Measurements from ENCODE around the gene DOCK4. TPM values are rescaled to one million over a fixed set of nuclear protein-coding genes. Genes with fewer than 3 reads are reported as not detected.

The DOCK4 gene
- total RNA-seq, 1 donor from 2014 or later, result 43.0 TPM

DNA sequence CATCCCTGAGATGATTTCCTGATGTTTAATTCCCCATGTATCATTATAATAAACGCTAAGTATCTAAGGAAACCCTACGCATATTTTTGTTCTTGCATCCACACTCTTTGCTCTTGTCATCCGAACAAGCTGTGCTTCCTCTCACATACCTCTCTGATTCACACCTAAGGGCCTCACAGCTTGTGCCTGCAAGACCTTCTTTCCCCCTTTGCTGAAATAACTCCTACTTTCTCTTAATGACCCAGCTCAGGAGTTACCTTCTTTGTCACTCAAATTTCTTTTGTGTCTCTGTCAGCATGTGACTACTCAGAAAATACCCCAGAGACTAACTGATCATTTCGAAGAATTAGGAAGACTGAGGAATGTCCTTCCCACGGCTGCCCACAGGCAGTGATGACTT lies 434.6 kb downstream of the DOCK4 start:
- TF ChIP-seq, protein P1, sequence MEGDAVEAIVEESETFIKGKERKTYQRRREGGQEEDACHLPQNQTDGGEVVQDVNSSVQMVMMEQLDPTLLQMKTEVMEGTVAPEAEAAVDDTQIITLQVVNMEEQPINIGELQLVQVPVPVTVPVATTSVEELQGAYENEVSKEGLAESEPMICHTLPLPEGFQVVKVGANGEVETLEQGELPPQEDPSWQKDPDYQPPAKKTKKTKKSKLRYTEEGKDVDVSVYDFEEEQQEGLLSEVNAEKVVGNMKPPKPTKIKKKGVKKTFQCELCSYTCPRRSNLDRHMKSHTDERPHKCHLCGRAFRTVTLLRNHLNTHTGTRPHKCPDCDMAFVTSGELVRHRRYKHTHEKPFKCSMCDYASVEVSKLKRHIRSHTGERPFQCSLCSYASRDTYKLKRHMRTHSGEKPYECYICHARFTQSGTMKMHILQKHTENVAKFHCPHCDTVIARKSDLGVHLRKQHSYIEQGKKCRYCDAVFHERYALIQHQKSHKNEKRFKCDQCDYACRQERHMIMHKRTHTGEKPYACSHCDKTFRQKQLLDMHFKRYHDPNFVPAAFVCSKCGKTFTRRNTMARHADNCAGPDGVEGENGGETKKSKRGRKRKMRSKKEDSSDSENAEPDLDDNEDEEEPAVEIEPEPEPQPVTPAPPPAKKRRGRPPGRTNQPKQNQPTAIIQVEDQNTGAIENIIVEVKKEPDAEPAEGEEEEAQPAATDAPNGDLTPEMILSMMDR (IDR thresholded peaks at IDR 0.05), result no peak
- no peaks in the 10 kb centered on the region for H3K4me1 Mint-ChIP-seq (ENCODE audit: low read depth)
- peaks cover 4% of the 10 kb centered on the region for H3K9me3 Mint-ChIP-seq (ENCODE audit: low read depth)
- no peak overlapping the region for H3K4me3 Mint-ChIP-seq (ENCODE audit: unreplicated experiment)
- DNase-seq (ENCODE audit: low spot score), result no peak
- no peak overlapping the region for H3K27ac Mint-ChIP-seq (ENCODE audit: unreplicated experiment)
- H3K36me3 Mint-ChIP-seq (ENCODE audit: low read depth), result peaks cover 44% of the 10 kb centered on the region
- no peaks in the 10 kb centered on the region for H3K27me3 Mint-ChIP-seq (ENCODE audit: low read depth)

DNA sequence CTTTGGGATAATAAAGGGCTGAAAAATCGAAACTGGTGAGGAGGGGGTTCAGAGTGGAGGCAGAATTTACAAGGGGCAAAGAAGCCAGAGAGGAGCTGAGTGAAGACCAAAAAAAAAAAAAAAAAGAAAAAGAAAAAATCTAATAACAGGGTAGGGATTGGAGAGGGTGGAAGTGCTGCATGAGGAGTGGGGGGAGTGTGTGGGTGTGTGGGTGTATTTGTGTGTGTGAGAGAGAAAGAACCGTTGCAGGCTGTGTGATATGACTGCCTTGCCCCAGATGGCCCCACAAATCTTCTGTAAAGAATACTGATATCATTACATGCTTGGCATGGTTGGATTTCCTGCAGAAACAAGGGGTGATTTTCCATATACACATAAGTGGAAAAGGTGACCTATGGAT lies 436.1 kb downstream of the DOCK4 start:
- DNase-seq (ENCODE audit: low spot score), result no peak
- peaks cover 13% of the 10 kb centered on the region for H3K4me1 Mint-ChIP-seq (ENCODE audit: low read depth)
- no peaks in the 10 kb centered on the region for H3K9me3 Mint-ChIP-seq (ENCODE audit: low read depth)
- H3K27ac Mint-ChIP-seq (ENCODE audit: unreplicated experiment), result no peak overlapping the region
- TF ChIP-seq, protein P1 (IDR thresholded peaks at IDR 0.05), result no peak
- peaks cover 37% of the 10 kb centered on the region for H3K36me3 Mint-ChIP-seq (ENCODE audit: low read depth)
- H3K4me3 Mint-ChIP-seq (ENCODE audit: unreplicated experiment), result no peak overlapping the region
- no peaks in the 10 kb centered on the region for H3K27me3 Mint-ChIP-seq (ENCODE audit: low read depth)

DNA sequence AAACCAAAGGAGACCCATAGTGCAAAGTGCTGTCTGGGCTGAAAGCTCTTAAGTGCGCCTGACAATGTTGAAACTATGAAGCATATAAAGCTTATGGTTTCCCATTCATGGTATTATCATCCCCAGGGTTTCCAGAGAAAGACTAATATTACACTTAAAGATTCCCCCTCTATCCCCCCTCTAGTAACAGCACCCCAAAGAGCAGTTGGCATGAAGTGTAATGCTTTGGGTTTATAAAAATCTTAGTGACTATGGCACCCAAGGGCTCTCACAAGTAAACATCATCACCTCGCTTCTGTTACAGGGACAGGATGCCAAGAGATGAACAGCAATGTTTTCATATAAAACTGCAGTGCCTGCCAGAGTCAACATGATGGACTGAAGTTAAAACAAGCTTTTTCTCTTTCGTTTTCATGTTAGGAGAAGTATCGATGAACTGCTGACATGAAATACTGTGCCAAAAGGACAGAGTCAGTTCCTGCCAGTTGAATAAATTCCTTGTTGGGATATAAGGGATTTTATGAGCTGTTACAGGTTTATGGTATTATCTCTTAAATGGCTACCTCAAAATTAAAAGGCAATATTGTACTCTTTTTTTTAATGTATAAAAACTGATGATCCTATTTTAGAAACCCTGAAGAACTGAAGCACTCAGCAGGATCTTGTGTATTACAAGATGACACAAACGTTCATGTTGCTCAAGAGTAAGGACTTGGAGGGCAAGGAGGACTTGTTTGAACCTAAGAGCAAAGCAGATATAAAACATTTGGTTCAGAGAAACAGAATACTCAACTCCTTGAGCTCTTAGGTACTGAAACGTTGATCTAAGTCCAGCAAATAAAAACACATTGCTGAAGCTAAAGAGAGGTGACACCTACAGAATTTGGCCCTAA lies 440.2 kb downstream of the DOCK4 start:
- no peaks in the 10 kb centered on the region for H3K27me3 Mint-ChIP-seq (ENCODE audit: low read depth)
- DNase-seq (ENCODE audit: low spot score), result no peak
- peaks cover 13% of the 10 kb centered on the region for H3K36me3 Mint-ChIP-seq (ENCODE audit: low read depth)
- TF ChIP-seq, protein P1 (IDR thresholded peaks at IDR 0.05), result no peak
- H3K4me3 Mint-ChIP-seq (ENCODE audit: unreplicated experiment), result no peak overlapping the region
- peak overlapping the region; percentile 51 for H3K27ac Mint-ChIP-seq (ENCODE audit: unreplicated experiment)
- peaks cover 18% of the 10 kb centered on the region for H3K4me1 Mint-ChIP-seq (ENCODE audit: low read depth)
- no peaks in the 10 kb centered on the region for H3K9me3 Mint-ChIP-seq (ENCODE audit: low read depth)

DNA sequence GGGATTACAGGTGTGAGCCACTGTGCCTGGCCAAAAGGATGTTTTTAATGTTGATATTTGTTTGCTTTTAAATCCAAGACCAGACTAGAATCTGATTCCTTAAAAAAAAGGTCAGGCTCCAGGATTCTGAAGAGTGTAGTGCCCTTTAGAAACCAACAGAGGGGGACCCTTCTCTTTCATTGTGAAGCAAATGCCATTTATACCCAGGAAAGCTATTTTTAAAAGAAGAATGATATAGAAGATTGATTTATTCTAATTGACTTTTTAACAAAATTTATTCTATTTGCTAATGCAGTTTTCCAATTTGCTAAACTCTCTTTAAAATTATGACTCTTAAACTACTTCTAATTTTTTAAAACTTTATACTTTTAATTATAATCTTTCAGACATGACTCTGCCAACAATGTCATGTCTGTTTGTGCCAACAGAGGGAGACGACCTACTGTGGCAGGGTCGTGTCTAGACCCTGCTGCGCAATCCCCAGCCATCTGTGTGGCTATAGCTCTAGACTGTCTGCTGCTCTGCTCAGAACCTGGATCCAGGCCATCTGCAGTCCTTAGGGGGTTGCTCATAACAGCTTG lies 442.9 kb downstream of the DOCK4 start:
- H3K4me1 Mint-ChIP-seq (ENCODE audit: low read depth), result peaks cover 18% of the 10 kb centered on the region
- H3K9me3 Mint-ChIP-seq (ENCODE audit: low read depth), result no peaks in the 10 kb centered on the region
- no peaks in the 10 kb centered on the region for H3K27me3 Mint-ChIP-seq (ENCODE audit: low read depth)
- H3K27ac Mint-ChIP-seq (ENCODE audit: unreplicated experiment), result no peak overlapping the region
- H3K36me3 Mint-ChIP-seq (ENCODE audit: low read depth), result peaks cover 17% of the 10 kb centered on the region
- H3K4me3 Mint-ChIP-seq (ENCODE audit: unreplicated experiment), result no peak overlapping the region
- no peak for DNase-seq (ENCODE audit: low spot score)
- TF ChIP-seq, protein P1 (IDR thresholded peaks at IDR 0.05), result peak; percentile 94

DNA sequence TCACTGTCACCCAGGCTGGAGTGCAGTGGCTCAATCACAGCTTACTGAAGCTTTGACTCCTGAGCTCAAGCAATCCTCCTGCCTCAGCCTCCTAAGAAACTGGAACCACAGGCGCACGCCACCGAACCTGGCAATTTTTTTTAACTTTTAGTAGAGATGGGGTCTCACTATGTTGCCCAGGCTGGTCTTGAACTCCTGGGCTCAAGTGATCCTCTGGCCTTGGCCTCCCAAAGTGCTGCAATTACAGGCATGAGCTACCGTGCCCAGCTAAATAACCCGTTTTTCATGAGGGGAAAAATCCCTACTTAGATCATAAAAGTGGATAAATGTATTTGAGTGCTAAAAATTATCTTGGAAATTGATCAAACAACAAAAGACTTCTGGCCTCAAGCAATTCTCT lies 443.4 kb downstream of the DOCK4 start:
- no peak overlapping the region for H3K27ac Mint-ChIP-seq (ENCODE audit: unreplicated experiment)
- no peaks in the 10 kb centered on the region for H3K27me3 Mint-ChIP-seq (ENCODE audit: low read depth)
- H3K4me1 Mint-ChIP-seq (ENCODE audit: low read depth), result peaks cover 20% of the 10 kb centered on the region
- peaks cover 17% of the 10 kb centered on the region for H3K36me3 Mint-ChIP-seq (ENCODE audit: low read depth)
- H3K4me3 Mint-ChIP-seq (ENCODE audit: unreplicated experiment), result no peak overlapping the region
- TF ChIP-seq, protein P1 (IDR thresholded peaks at IDR 0.05), result no peak
- H3K9me3 Mint-ChIP-seq (ENCODE audit: low read depth), result no peaks in the 10 kb centered on the region
- no peak for DNase-seq (ENCODE audit: low spot score)
